ENCODE measurements around the gene ZNF692. TPM values are rescaled to one million over a fixed set of nuclear protein-coding genes. Genes with fewer than 3 reads are reported as not detected.

The ZNF692 gene
- total and polyA plus RNA-seq, 9 donors: 13.2 to 47.7 (median 35.4) TPM

GRCh38 chr1:248802454-248802853 is 56.4 kb downstream of the ZNF692 start:
- intact Hi-C loops (cut with DNase I): no loop called here
- 80 to 82% (median 81%) methylated on average over 6 of the region's 6 CpGs for WGBS, 3 donors
- no peak for TF ChIP-seq EP300 (IDR thresholded peaks at IDR 0.05)
- no peak for TF ChIP-seq POLR2A (IDR thresholded peaks at IDR 0.05)
- no peak for TF ChIP-seq CTCF (IDR thresholded peaks at IDR 0.05)

GRCh38 chr1:248800459-248800858 is 58.4 kb downstream of the ZNF692 start:
- TF ChIP-seq POLR2A (IDR thresholded peaks at IDR 0.05): no peak
- no peak for TF ChIP-seq CTCF (IDR thresholded peaks at IDR 0.05)
- TF ChIP-seq EP300 (IDR thresholded peaks at IDR 0.05): no peak
- Histone ChIP-seq H3K27me3 (no peaks in the 10 kb centered on the region), H3K9me3 (no peaks in the 10 kb centered on the region), H3K4me3 (no peak overlapping the region), H3K27ac (no peak overlapping the region), H3K4me1 (ENCODE audit: insufficient read depth) (no peaks in the 10 kb centered on the region), H3K36me3 (no peaks in the 10 kb centered on the region)
- no peak for DNase-seq
- intact Hi-C loops (cut with DNase I): no loop called here
- WGBS, 3 donors: 77 to 80% (median 80%) methylated on average over 3 of the region's 3 CpGs

More at GRCh38 chr1:248802454-248802853, 56.4 kb downstream of the ZNF692 start:
- no peaks in the 10 kb centered on the region for H3K9me3 ChIP-seq
- no peak overlapping the region for H3K4me3 ChIP-seq
- H3K27me3 ChIP-seq: no peaks in the 10 kb centered on the region
- no peak for DNase-seq
- H3K36me3 ChIP-seq: no peaks in the 10 kb centered on the region
- H3K4me1 ChIP-seq (ENCODE audit: insufficient read depth): no peaks in the 10 kb centered on the region
- no peak overlapping the region for H3K27ac ChIP-seq

Small RNAs within 50 kb of the gene (microRNA-seq; reads per million reads assigned to microRNA genes)
- 0.75 to 5.0 (median 0.89) reads per million in 3 donors for gene MIR3124

Small RNAs within 50 kb of the gene (small RNA-seq; reads per million reads assigned to genes)
- not detected for gene MIR3124

Other genes starting within 250 kb of the ZNF692 start
- gene OR2T11, start 224.0 kb downstream of the ZNF692 start, total RNA-seq: under 1 TPM in 1 of 7 donors, not detected in 6; 0.11 TPM
- not detected for gene OR2T11, start 224.0 kb downstream of the ZNF692 start, polyA plus RNA-seq
- gene OR2T35, start 213.8 kb downstream of the ZNF692 start, total RNA-seq: under 1 TPM in 1 of 7 donors, not detected in 6; 0.07 TPM
- not detected for gene OR2T35, start 213.8 kb downstream of the ZNF692 start, polyA plus RNA-seq
- gene OR2T27, start 203.6 kb downstream of the ZNF692 start, total RNA-seq: not detected
- under 1 TPM in 1 of 2 donors, not detected in 1; 0.11 TPM for gene OR2T27, start 203.6 kb downstream of the ZNF692 start, polyA plus RNA-seq
- not detected for gene OR14I1, start 156.3 kb downstream of the ZNF692 start, total RNA-seq
- gene OR14I1, start 156.3 kb downstream of the ZNF692 start, polyA plus RNA-seq: not detected
- under 1 TPM in 1 of 7 donors, not detected in 6; 0.24 TPM for gene LYPD8, start 103.3 kb downstream of the ZNF692 start, total RNA-seq
- gene LYPD8, start 103.3 kb downstream of the ZNF692 start, polyA plus RNA-seq: not detected
- 10 to 100 TPM in 6 of 7 donors, 1 to 10 TPM in 1; 9.4 to 16.8 (median 13.9) TPM for gene SH3BP5L, start 33.2 kb downstream of the ZNF692 start, total RNA-seq
- gene SH3BP5L, start 33.2 kb downstream of the ZNF692 start, polyA plus RNA-seq: 10 to 100 TPM in 1 of 2 donors, 1 to 10 TPM in 1; 8.1 to 13.8 TPM
- 10 to 100 TPM; 15.1 to 29.5 (median 21.6) TPM for gene ZNF672, start 20.9 kb downstream of the ZNF692 start, total RNA-seq
- 10 to 100 TPM in 1 of 2 donors, 1 to 10 TPM in 1; 7.3 to 10.8 TPM for gene ZNF672, start 20.9 kb downstream of the ZNF692 start, polyA plus RNA-seq
- 10 to 100 TPM in 1 of 7 donors, 1 to 10 TPM in 6; 3.9 to 10.7 (median 7.7) TPM for gene PGBD2, start 47.1 kb upstream of the ZNF692 start, total RNA-seq
- gene PGBD2, start 47.1 kb upstream of the ZNF692 start, polyA plus RNA-seq: 1 to 10 TPM; 6.7 to 6.8 TPM

Measured in ovary (tissue), 9 donors.